Esophagus squamous epithelium (tissue), 4 donors: ENCODE measurements around the gene ARFIP1.

Experiments
- CTCF ChIP-seq, 6 experiments: fragments of 450-650 bp in 4 of 6; fragments of 200-600 bp in 2 of 6; sonication (generic) in 2 of 6; IDR thresholded peaks; one replicate each; pipeline ENCODE4 v1.5.1; 2016 to 2019; ENCODE audit warnings: antibody characterized with exemption in 6 of 6, mild to moderate bottlenecking in 4 of 6, moderate library complexity in 4 of 6
- POLR2A ChIP-seq, 4 donors: fragments of 450-650 bp; IDR thresholded peaks; one replicate each; pipeline ENCODE4 v1.6.1; 2017; ENCODE audit warnings: antibody characterized with exemption in 4 of 4, mild to moderate bottlenecking in 4 of 4, moderate library complexity in 3 of 4

- no peak for TF ChIP-seq POLR2A (IDR thresholded peaks at IDR 0.05)
- no peak for TF ChIP-seq CTCF (IDR thresholded peaks at IDR 0.05)
Observed at GRCh38 chr4:152896811-152897210, 117.1 kb downstream of the ARFIP1 start.
